Osteoblast (primary cell): ENCODE measurements around the gene ZNF41. TPM values are rescaled to one million over a fixed set of nuclear protein-coding genes. Genes with fewer than 3 reads are reported as not detected.
A peak's percentile ranks its signal among the peaks of the same experiment; 100 is the strongest.
"Not testable (repeated sequence)": the region's sequence is repeated elsewhere in the genome, so short reads cannot be mapped to it uniquely, and the experiment has no call there.

Experiments used
- DNase-seq: peaks from one replicate; pipeline ENCODE4 v3.0.0; 2011; ENCODE audit warnings: low spot score, mixed read lengths; ENCODE audit not compliant: insufficient read length; ENCODE audit errors: missing footprints
- H2AFZ ChIP-seq: 2 replicates; pipeline ENCODE4 v1.6.0; 2011; ENCODE audit warnings: mild to moderate bottlenecking, low read length
- H3K27ac ChIP-seq: 2 replicates; pipeline ENCODE4 v1.5.1; 2011; ENCODE audit warnings: mild to moderate bottlenecking, low read depth, low read length, moderate library complexity
- H3K27me3 ChIP-seq: 2 replicates; pipeline ENCODE4 v1.6.0; 2012; ENCODE audit warnings: mild to moderate bottlenecking, control low read depth, inconsistent platforms, low read length, moderate library complexity; ENCODE audit not compliant: insufficient read depth
- H3K36me3 ChIP-seq: 2 replicates; pipeline ENCODE4 v1.5.1; 2011; ENCODE audit warnings: mild to moderate bottlenecking, low read length, control low read depth, moderate library complexity; ENCODE audit not compliant: insufficient read depth
- H3K4me1 ChIP-seq: 2 replicates; pipeline ENCODE4 v1.5.1; 2011; ENCODE audit warnings: mild to moderate bottlenecking, low read length, control low read depth, moderate library complexity; ENCODE audit not compliant: insufficient read depth
- H3K4me2 ChIP-seq: 2 replicates; pipeline ENCODE4 v1.6.0; 2011; ENCODE audit warnings: mild to moderate bottlenecking, low read length; ENCODE audit not compliant: insufficient read depth
- H3K4me3 ChIP-seq: fragments of 200-600 bp; sonication (generic); 3 replicates; pipeline ENCODE4 v1.5.1; 2012; ENCODE audit warnings: mild to moderate bottlenecking, low read length, inconsistent platforms; ENCODE audit not compliant: insufficient read depth
- H3K79me2 ChIP-seq: 2 replicates; pipeline ENCODE4 v1.6.0; 2012; ENCODE audit warnings: mild to moderate bottlenecking, low read length, control low read depth, inconsistent platforms; ENCODE audit not compliant: insufficient read depth
- H3K9me3 ChIP-seq: 2 replicates; pipeline ENCODE4 v1.5.1; 2011; ENCODE audit warnings: low read depth, low read length, control low read depth
- H4K20me1 ChIP-seq: 2 replicates; pipeline ENCODE4 v1.6.0; 2012; ENCODE audit warnings: mild to moderate bottlenecking, low read length, control low read depth; ENCODE audit not compliant: insufficient read depth
- CTCF ChIP-seq: IDR thresholded peaks from 2 replicates; pipeline ENCODE4 v1.5.1; 2011; ENCODE audit warnings: mild to moderate bottlenecking, low read depth, low read length, moderate library complexity; ENCODE audit errors: extremely low read depth
- total RNA-seq: library from RNA; depleted of rRNA; stranded (reverse); fragments of >200 nt; gene quantifications from 2 replicates; pipeline ENCODE4 v1.2.3, GENCODE V29; 2012

The ZNF41 gene
- total RNA-seq, 1 donor, result 9.0 TPM

- DNase-seq, result no peak
- H3K4me2 ChIP-seq, result no peak overlapping the region
Observed at GRCh38 chrX:47497271-47497888, 14.4 kb upstream of the ZNF41 start.

GRCh38 chrX:47492133-47492532, 9.1 kb upstream of the ZNF41 start:
- not testable (repeated sequence) for H3K4me2 ChIP-seq, H3K27me3 ChIP-seq, H3K79me2 ChIP-seq, DNase-seq, H3K36me3 ChIP-seq, H3K27ac ChIP-seq, H3K9me3 ChIP-seq, H3K4me1 ChIP-seq, H4K20me1 ChIP-seq, H2AFZ ChIP-seq, H3K4me3 ChIP-seq

More at GRCh38 chrX:47497271-47497888, 14.4 kb upstream of the ZNF41 start:
- TF ChIP-seq CTCF, result peak; percentile 50
- no peaks in the 10 kb centered on the region for H3K9me3 ChIP-seq
- H3K4me1 ChIP-seq, result peaks cover 19% of the 10 kb centered on the region
- no peaks in the 10 kb centered on the region for H3K36me3 ChIP-seq
- no peak overlapping the region for H3K4me3 ChIP-seq
- no peaks in the 10 kb centered on the region for H4K20me1 ChIP-seq
- H3K27me3 ChIP-seq, result peaks cover 3% of the 10 kb centered on the region
- H2AFZ ChIP-seq, result no peak overlapping the region
- no peaks in the 10 kb centered on the region for H3K79me2 ChIP-seq
- no peak overlapping the region for H3K27ac ChIP-seq

GRCh38 chrX:47489507-47490275, 6.7 kb upstream of the ZNF41 start:
- H2AFZ ChIP-seq, result no peak overlapping the region
- no peaks in the 10 kb centered on the region for H3K27me3 ChIP-seq
- H3K4me3 ChIP-seq, result no peak overlapping the region
- H3K27ac ChIP-seq, result no peak overlapping the region
- no peak overlapping the region for H3K4me2 ChIP-seq
- no peaks in the 10 kb centered on the region for H3K36me3 ChIP-seq
- H4K20me1 ChIP-seq, result no peaks in the 10 kb centered on the region
- no peaks in the 10 kb centered on the region for H3K9me3 ChIP-seq
- peaks cover 7% of the 10 kb centered on the region for H3K4me1 ChIP-seq
- no peak for TF ChIP-seq CTCF
- peaks cover 6% of the 10 kb centered on the region for H3K79me2 ChIP-seq
- DNase-seq, result no peak

GRCh38 chrX:47484885-47485284, 1.9 kb upstream of the ZNF41 start:
- TF ChIP-seq CTCF, result no peak
- peak overlapping the region; percentile 25 for H3K4me3 ChIP-seq
- H3K4me2 ChIP-seq, result peak overlapping the region; percentile 93
- H3K27ac ChIP-seq, result no peak overlapping the region
- no peak for DNase-seq
- peak overlapping the region; percentile 62 for H2AFZ ChIP-seq
- no peaks in the 10 kb centered on the region for H3K27me3 ChIP-seq
- peaks cover 30% of the 10 kb centered on the region for H3K79me2 ChIP-seq
- no peaks in the 10 kb centered on the region for H3K9me3 ChIP-seq
- H4K20me1 ChIP-seq, result no peaks in the 10 kb centered on the region
- no peaks in the 10 kb centered on the region for H3K36me3 ChIP-seq
- H3K4me1 ChIP-seq, result peaks cover 12% of the 10 kb centered on the region
